ENCODE results near the gene KRI1. TPM values are rescaled to one million over a fixed set of nuclear protein-coding genes. Genes with fewer than 3 reads are reported as not detected.

The KRI1 gene
- total and polyA plus RNA-seq, 2 of the 8 experiments (the other 6 are each of a cell fraction or from before 2014, with no cell fraction given) = 14.2 to 45.2 TPM

- TF ChIP-seq BCL11A (IDR thresholded peaks at IDR 0.05; ENCODE audit: low read depth in 2 of 2, low read length in 2 of 2) (no peak), TAF1 (IDR thresholded peaks at IDR 0.05; ENCODE audit: low read depth, low read length) (no peak), CREB1 (IDR thresholded peaks at IDR 0.05) (peak; percentile 58), RNF2 (IDR thresholded peaks at IDR 0.05; ENCODE audit: borderline replicate concordance, low read depth, low read length, missing control alignments, poor library complexity, severe bottlenecking) (no peak), SRF (IDR thresholded peaks at IDR 0.05; ENCODE audit: low read depth, low read length) (no peak), POLR2A (IDR thresholded peaks at IDR 0.05; ENCODE audit: control extremely low read depth in 1 of 2, low read depth in 2 of 2, low read length in 2 of 2) (no peak), BACH1 (IDR thresholded peaks at IDR 0.05; ENCODE audit: low read length) (peak; percentile 66; the same call in 1 of the 2 replicates), TEAD4 (IDR thresholded peaks at IDR 0.05; ENCODE audit: low read depth, low read length) (no peak), CTCF (IDR thresholded peaks at IDR 0.05; ENCODE audit: control extremely low read depth in 1 of 3, insufficient read depth in 1 of 3, low read depth in 1 of 3, low read length in 3 of 3) (peak; percentile 83 to 88 (median 86)), RFX5 (IDR thresholded peaks at IDR 0.05; ENCODE audit: borderline replicate concordance, low read depth, low read length) (no peak), KDM5A (IDR thresholded peaks at IDR 0.05; ENCODE audit: low read length) (no peak), HDAC6 (IDR thresholded peaks at IDR 0.05; ENCODE audit: low read depth, low read length) (no peak), POLR2AphosphoS5 (IDR thresholded peaks at IDR 0.05; ENCODE audit: low read depth, low read length) (no peak), HDAC2 (IDR thresholded peaks at IDR 0.05; ENCODE audit: borderline replicate concordance in 1 of 2, low read depth in 2 of 2, low read length in 2 of 2) (no peak), SIRT6 (IDR thresholded peaks at IDR 0.05; ENCODE audit: low read length) (no peak), CEBPB (IDR thresholded peaks at IDR 0.05; ENCODE audit: low read depth, low read length) (no peak), SIN3A (conservative IDR thresholded peaks at IDR 0.05 in 1 of 2, IDR thresholded peaks at IDR 0.05 in 1 of 2; ENCODE audit: low read depth in 1 of 2, low read length in 2 of 2) (0 out of 4 replicates have a peak, but pooled peaks of 1 of the 2 experiments have one; percentile 46), POU5F1 (IDR thresholded peaks at IDR 0.05; ENCODE audit: low read depth, low read length) (no peak), SUZ12 (IDR thresholded peaks at IDR 0.05; ENCODE audit: low read length) (no peak), JUN (IDR thresholded peaks at IDR 0.05; ENCODE audit: low read depth, low read length) (no peak)
- TF ChIP-seq, protein P1, sequence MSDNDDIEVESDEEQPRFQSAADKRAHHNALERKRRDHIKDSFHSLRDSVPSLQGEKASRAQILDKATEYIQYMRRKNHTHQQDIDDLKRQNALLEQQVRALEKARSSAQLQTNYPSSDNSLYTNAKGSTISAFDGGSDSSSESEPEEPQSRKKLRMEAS (IDR thresholded peaks at IDR 0.05) = peak; percentile 79
- TF ChIP-seq, protein P2, sequence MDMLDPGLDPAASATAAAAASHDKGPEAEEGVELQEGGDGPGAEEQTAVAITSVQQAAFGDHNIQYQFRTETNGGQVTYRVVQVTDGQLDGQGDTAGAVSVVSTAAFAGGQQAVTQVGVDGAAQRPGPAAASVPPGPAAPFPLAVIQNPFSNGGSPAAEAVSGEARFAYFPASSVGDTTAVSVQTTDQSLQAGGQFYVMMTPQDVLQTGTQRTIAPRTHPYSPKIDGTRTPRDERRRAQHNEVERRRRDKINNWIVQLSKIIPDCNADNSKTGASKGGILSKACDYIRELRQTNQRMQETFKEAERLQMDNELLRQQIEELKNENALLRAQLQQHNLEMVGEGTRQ (IDR thresholded peaks at IDR 0.05; ENCODE audit: low read length) = peak; percentile 71
These were observed 60.1 kb downstream of the KRI1 start (continued) for GRCh38 chr19:10505583-10506229.
